Fibroblast of the aortic adventitia (primary cell): ENCODE measurements around the gene STK17A. TPM values are rescaled to one million over a fixed set of nuclear protein-coding genes. Genes with fewer than 3 reads are reported as not detected.

Experiments used
- DNase-seq: peaks from one replicate; pipeline ENCODE4 v3.0.0-alpha.2; 2010; ENCODE audit warnings: low read depth
- H3K4me3 ChIP-seq: 2 replicates; pipeline ENCODE4 v1.5.1; 2011; ENCODE audit warnings: low read depth, mild to moderate bottlenecking, control low read depth, low read length, moderate library complexity
- total RNA-seq: library from RNA; depleted of rRNA; stranded (reverse); fragments of >200 nt; gene quantifications from 2 replicates; pipeline ENCODE4 v1.2.3, GENCODE V29; 2012; ENCODE audit warnings: low replicate concordance
- TF ChIP-seq, protein P1 (sequence below): IDR thresholded peaks from 2 replicates; pipeline ENCODE4 v1.5.1; 2011; ENCODE audit warnings: mild to moderate bottlenecking, low read length, control low read depth, inconsistent platforms; ENCODE audit not compliant: insufficient read depth

Gene STK17A
- total RNA-seq, 1 donor: 96.8 TPM

- no peak overlapping the region for H3K4me3 ChIP-seq
- DNase-seq: peak; percentile 79
Observed at GRCh38 chr7:43674559-43675436, 91.9 kb downstream of the STK17A start.

More at GRCh38 chr7:43674559-43675436, 91.9 kb downstream of the STK17A start:
- TF ChIP-seq, protein P1, sequence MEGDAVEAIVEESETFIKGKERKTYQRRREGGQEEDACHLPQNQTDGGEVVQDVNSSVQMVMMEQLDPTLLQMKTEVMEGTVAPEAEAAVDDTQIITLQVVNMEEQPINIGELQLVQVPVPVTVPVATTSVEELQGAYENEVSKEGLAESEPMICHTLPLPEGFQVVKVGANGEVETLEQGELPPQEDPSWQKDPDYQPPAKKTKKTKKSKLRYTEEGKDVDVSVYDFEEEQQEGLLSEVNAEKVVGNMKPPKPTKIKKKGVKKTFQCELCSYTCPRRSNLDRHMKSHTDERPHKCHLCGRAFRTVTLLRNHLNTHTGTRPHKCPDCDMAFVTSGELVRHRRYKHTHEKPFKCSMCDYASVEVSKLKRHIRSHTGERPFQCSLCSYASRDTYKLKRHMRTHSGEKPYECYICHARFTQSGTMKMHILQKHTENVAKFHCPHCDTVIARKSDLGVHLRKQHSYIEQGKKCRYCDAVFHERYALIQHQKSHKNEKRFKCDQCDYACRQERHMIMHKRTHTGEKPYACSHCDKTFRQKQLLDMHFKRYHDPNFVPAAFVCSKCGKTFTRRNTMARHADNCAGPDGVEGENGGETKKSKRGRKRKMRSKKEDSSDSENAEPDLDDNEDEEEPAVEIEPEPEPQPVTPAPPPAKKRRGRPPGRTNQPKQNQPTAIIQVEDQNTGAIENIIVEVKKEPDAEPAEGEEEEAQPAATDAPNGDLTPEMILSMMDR: no peak

Other genes with a start within 250 kb of the STK17A start
- gene COA1, start 146.4 kb downstream of the STK17A start, total RNA-seq: 13.2 and 71.4 TPM in 2 replicates
- gene BLVRA, start 175.6 kb downstream of the STK17A start, total RNA-seq: 24.0 and 60.3 TPM in 2 replicates